ENCODE measurements around the gene RAB3GAP2.
"Not testable (repeated sequence)": the region's sequence is repeated elsewhere in the genome, so short reads cannot be mapped to it uniquely, and the experiment has no call there.

RAB3GAP2 gene

DNA sequence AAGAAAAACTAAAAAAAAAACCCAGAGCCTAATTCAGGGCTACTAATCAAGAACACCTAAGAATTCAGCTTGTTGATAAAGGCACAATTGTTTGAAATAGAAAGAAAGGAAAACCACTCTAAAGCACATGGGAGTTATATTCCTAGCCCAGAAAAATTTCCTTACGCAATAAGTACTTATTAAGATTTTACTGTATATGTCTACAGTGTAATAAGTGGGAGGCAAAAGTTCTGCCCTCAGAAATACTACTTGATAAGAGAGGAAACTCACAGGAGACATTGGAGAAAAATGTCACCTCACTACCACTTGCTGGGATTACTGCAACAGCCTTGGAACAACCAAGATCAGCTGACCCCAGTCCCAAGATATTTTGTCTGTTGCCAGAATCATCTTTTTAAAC is 112.2 kb downstream of the RAB3GAP2 start:
- no peak overlapping the region for H3K14ac ChIP-seq (ENCODE audit: low read length in 2 of 2)
- no peak overlapping the region for H3K23ac ChIP-seq (ENCODE audit: low read length in 2 of 2)
- H3K79me1 ChIP-seq (replicated peaks; ENCODE audit: low read length, poor library complexity, severe bottlenecking), result peaks cover 11% of the 10 kb centered on the region
- no peaks in the 10 kb centered on the region for H3K27me3 ChIP-seq (ENCODE audit: control insufficient read depth in 1 of 2, insufficient read depth in 1 of 2, low read length in 2 of 2)
- H3K27ac ChIP-seq (ENCODE audit: low read length, poor library complexity, severe bottlenecking), result no peak overlapping the region
- no peak overlapping the region for H2BK15ac ChIP-seq (ENCODE audit: low read depth, poor library complexity, severe bottlenecking)
- H3K4me2 ChIP-seq (ENCODE audit: low read length, poor library complexity, severe bottlenecking), result no peak overlapping the region
- H3K4ac ChIP-seq (ENCODE audit: low read depth in 1 of 2, low read length in 2 of 2), result no peak overlapping the region
- H3K9ac ChIP-seq (ENCODE audit: low read length), result no peak overlapping the region
- no peak overlapping the region for H4K8ac ChIP-seq (ENCODE audit: low read length)
- H3K9me3 ChIP-seq (ENCODE audit: control insufficient read depth, low read length), result no peaks in the 10 kb centered on the region
- H4K91ac ChIP-seq (ENCODE audit: low read length), result no peak overlapping the region
- no peak overlapping the region for H2BK12ac ChIP-seq (ENCODE audit: low read length in 2 of 2)
- DNase-seq, result no peak
- peaks cover 6 to 90% of the 10 kb centered on the region in 2 experiments for H3K36me3 ChIP-seq (ENCODE audit: control insufficient read depth in 1 of 2, insufficient read depth in 2 of 2, low read depth in 1 of 2, low read length in 2 of 2)
- no peak overlapping the region for H2BK120ac ChIP-seq (ENCODE audit: low read depth, low read length)
- WGBS, result no CpG with 5 or more reads among the region's 1 CpG
- H3K4me1 ChIP-seq (ENCODE audit: control insufficient read depth, insufficient read depth, low read depth, low read length), result no peaks in the 10 kb centered on the region
- H2AK5ac ChIP-seq (ENCODE audit: low read length, severe bottlenecking), result no peak overlapping the region
- H3K18ac ChIP-seq (ENCODE audit: low read depth in 1 of 2, low read length in 2 of 2), result no peak overlapping the region
- H2AFZ ChIP-seq (ENCODE audit: low read depth, low read length), result no peak overlapping the region
- no peak overlapping the region for H3K4me3 ChIP-seq (ENCODE audit: insufficient read depth in 1 of 2, low read depth in 1 of 2, low read length in 2 of 2)
- H2BK5ac ChIP-seq (ENCODE audit: low read depth, low read length, poor library complexity, severe bottlenecking), result no peak overlapping the region

GRCh38 chr1:220159041-220159440 is 113.2 kb downstream of the RAB3GAP2 start:
- Histone ChIP-seq H2AFZ (ENCODE audit: low read depth, low read length) (no peak overlapping the region), H3K36me3 (ENCODE audit: control insufficient read depth in 1 of 2, insufficient read depth in 2 of 2, low read depth in 1 of 2, low read length in 2 of 2) (peaks cover 8 to 90% of the 10 kb centered on the region in 2 experiments), H4K91ac (ENCODE audit: low read length) (no peak overlapping the region), H3K4me3 (ENCODE audit: insufficient read depth in 1 of 2, low read depth in 1 of 2, low read length in 2 of 2) (no peak overlapping the region), H3K9me3 (ENCODE audit: control insufficient read depth, low read length) (no peaks in the 10 kb centered on the region), H3K4me2 (ENCODE audit: low read length, poor library complexity, severe bottlenecking) (no peak overlapping the region), H3K14ac (ENCODE audit: low read length in 2 of 2) (no peak overlapping the region), H2BK12ac (ENCODE audit: low read length in 2 of 2) (no peak overlapping the region), H3K23ac (ENCODE audit: low read length in 2 of 2) (no peak overlapping the region), H2BK120ac (ENCODE audit: low read depth, low read length) (no peak overlapping the region), H3K4me1 (ENCODE audit: control insufficient read depth, insufficient read depth, low read depth, low read length) (no peaks in the 10 kb centered on the region), H3K4ac (ENCODE audit: low read depth in 1 of 2, low read length in 2 of 2) (no peak overlapping the region), H3K18ac (ENCODE audit: low read depth in 1 of 2, low read length in 2 of 2) (no peak overlapping the region), H4K8ac (ENCODE audit: low read length) (no peak overlapping the region), H3K9ac (ENCODE audit: low read length) (no peak overlapping the region), H2AK5ac (ENCODE audit: low read length, severe bottlenecking) (no peak overlapping the region), H3K27me3 (ENCODE audit: control insufficient read depth in 1 of 2, insufficient read depth in 1 of 2, low read length in 2 of 2) (no peaks in the 10 kb centered on the region), H2BK15ac (ENCODE audit: low read depth, poor library complexity, severe bottlenecking) (no peak overlapping the region), H2BK5ac (ENCODE audit: low read depth, low read length, poor library complexity, severe bottlenecking) (no peak overlapping the region), H3K79me1 (replicated peaks; ENCODE audit: low read length, poor library complexity, severe bottlenecking) (peaks cover 11% of the 10 kb centered on the region), H3K27ac (ENCODE audit: low read length, poor library complexity, severe bottlenecking) (no peak overlapping the region)
- no peak for DNase-seq
- no CpG with 5 or more reads among the region's 3 CpGs for WGBS

GRCh38 chr1:220158530-220158929 is 113.7 kb downstream of the RAB3GAP2 start:
- H2BK120ac ChIP-seq (ENCODE audit: low read depth, low read length); H3K27me3 ChIP-seq (ENCODE audit: control insufficient read depth in 1 of 2, insufficient read depth in 1 of 2, low read length in 2 of 2); H3K27ac ChIP-seq (ENCODE audit: low read length, poor library complexity, severe bottlenecking); DNase-seq; H3K4me3 ChIP-seq (ENCODE audit: insufficient read depth in 1 of 2, low read depth in 1 of 2, low read length in 2 of 2); H4K8ac ChIP-seq (ENCODE audit: low read length); H4K91ac ChIP-seq (ENCODE audit: low read length); H2AK5ac ChIP-seq (ENCODE audit: low read length, severe bottlenecking); H2BK5ac ChIP-seq (ENCODE audit: low read depth, low read length, poor library complexity, severe bottlenecking); H3K9ac ChIP-seq (ENCODE audit: low read length); H2BK15ac ChIP-seq (ENCODE audit: low read depth, poor library complexity, severe bottlenecking); H3K4me1 ChIP-seq (ENCODE audit: control insufficient read depth, insufficient read depth, low read depth, low read length); H3K4ac ChIP-seq (ENCODE audit: low read depth in 1 of 2, low read length in 2 of 2); H3K18ac ChIP-seq (ENCODE audit: low read depth in 1 of 2, low read length in 2 of 2); H3K9me3 ChIP-seq (ENCODE audit: control insufficient read depth, low read length); H3K4me2 ChIP-seq (ENCODE audit: low read length, poor library complexity, severe bottlenecking); H3K14ac ChIP-seq (ENCODE audit: low read length in 2 of 2); H2AFZ ChIP-seq (ENCODE audit: low read depth, low read length); H3K23ac ChIP-seq (ENCODE audit: low read length in 2 of 2); H2BK12ac ChIP-seq (ENCODE audit: low read length in 2 of 2): not testable (repeated sequence)
- peaks cover 8 to 91% of the 10 kb centered on the region in 2 experiments for H3K36me3 ChIP-seq (ENCODE audit: control insufficient read depth in 1 of 2, insufficient read depth in 2 of 2, low read depth in 1 of 2, low read length in 2 of 2)
- WGBS, result 96% methylated on average over 7 of the region's 7 CpGs
- peaks cover 11% of the 10 kb centered on the region for H3K79me1 ChIP-seq (replicated peaks; ENCODE audit: low read length, poor library complexity, severe bottlenecking)

DNA sequence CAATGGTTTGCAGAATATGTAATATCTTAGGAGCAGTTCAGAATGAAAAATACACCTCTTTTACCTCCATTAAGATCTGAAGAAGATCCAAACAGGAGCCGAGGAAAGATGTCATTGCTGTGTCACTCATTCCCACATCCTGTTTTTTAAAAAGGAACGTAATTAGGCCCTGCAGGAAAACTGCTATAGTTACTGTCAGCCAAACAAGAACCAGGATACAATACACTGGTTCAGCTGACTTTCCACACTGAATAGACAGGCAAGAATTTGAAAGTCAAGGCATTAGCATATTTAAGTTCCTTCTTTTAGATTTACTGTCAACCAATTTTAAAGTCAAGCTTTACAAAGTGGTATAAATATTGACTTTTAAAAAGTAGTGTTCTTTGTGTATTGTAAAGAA is 114.5 kb downstream of the RAB3GAP2 start:
- H4K91ac ChIP-seq (ENCODE audit: low read length), result no peak overlapping the region
- no peaks in the 10 kb centered on the region for H3K4me1 ChIP-seq (ENCODE audit: control insufficient read depth, insufficient read depth, low read depth, low read length)
- no peak overlapping the region for H2BK12ac ChIP-seq (ENCODE audit: low read length in 2 of 2)
- no peak overlapping the region for H3K27ac ChIP-seq (ENCODE audit: low read length, poor library complexity, severe bottlenecking)
- peaks cover 11% of the 10 kb centered on the region for H3K79me1 ChIP-seq (replicated peaks; ENCODE audit: low read length, poor library complexity, severe bottlenecking)
- H4K8ac ChIP-seq (ENCODE audit: low read length), result no peak overlapping the region
- H3K36me3 ChIP-seq (ENCODE audit: control insufficient read depth in 1 of 2, insufficient read depth in 2 of 2, low read depth in 1 of 2, low read length in 2 of 2), result peaks cover 11 to 93% of the 10 kb centered on the region in 2 experiments
- no peak overlapping the region for H3K14ac ChIP-seq (ENCODE audit: low read length in 2 of 2)
- H3K9me3 ChIP-seq (ENCODE audit: control insufficient read depth, low read length), result no peaks in the 10 kb centered on the region
- H3K9ac ChIP-seq (ENCODE audit: low read length), result no peak overlapping the region
- no peak overlapping the region for H2AFZ ChIP-seq (ENCODE audit: low read depth, low read length)
- no peak overlapping the region for H3K4me2 ChIP-seq (ENCODE audit: low read length, poor library complexity, severe bottlenecking)
- H3K18ac ChIP-seq (ENCODE audit: low read depth in 1 of 2, low read length in 2 of 2), result no peak overlapping the region
- H3K27me3 ChIP-seq (ENCODE audit: control insufficient read depth in 1 of 2, insufficient read depth in 1 of 2, low read length in 2 of 2), result no peaks in the 10 kb centered on the region
- 94% methylated on average over 2 of the region's 2 CpGs for WGBS
- DNase-seq, result no peak
- H3K4me3 ChIP-seq (ENCODE audit: insufficient read depth in 1 of 2, low read depth in 1 of 2, low read length in 2 of 2), result no peak overlapping the region
- no peak overlapping the region for H2BK120ac ChIP-seq (ENCODE audit: low read depth, low read length)
- no peak overlapping the region for H2AK5ac ChIP-seq (ENCODE audit: low read length, severe bottlenecking)
- no peak overlapping the region for H2BK15ac ChIP-seq (ENCODE audit: low read depth, poor library complexity, severe bottlenecking)
- no peak overlapping the region for H2BK5ac ChIP-seq (ENCODE audit: low read depth, low read length, poor library complexity, severe bottlenecking)
- H3K23ac ChIP-seq (ENCODE audit: low read length in 2 of 2), result no peak overlapping the region
- no peak overlapping the region for H3K4ac ChIP-seq (ENCODE audit: low read depth in 1 of 2, low read length in 2 of 2)

All from mesenchymal stem cell (in vitro differentiated cells and primary cell).